Uterus (tissue), 4 donors: Measurements from ENCODE around the gene TMEM51. TPM values are rescaled to one million over a fixed set of nuclear protein-coding genes. Genes with fewer than 3 reads are reported as not detected.
"Not testable (repeated sequence)": the region's sequence is repeated elsewhere in the genome, so short reads cannot be mapped to it uniquely, and the experiment has no call there.

ENCODE experiments used
- DNase-seq, 2 donors: peaks; one replicate each; pipeline ENCODE4 v3.0.0-alpha.2; 2019 to 2020
- H3K27ac ChIP-seq, 2 donors: fragments of 200-600 bp; sonication (generic); 1 replicate in 1 of 2; 2 replicates in 1 of 2; pipeline ENCODE4 v1.5.1; 2016 to 2018
- H3K27me3 ChIP-seq, 2 donors: fragments of 200-600 bp; sonication (generic); one replicate each; pipeline ENCODE4 v1.5.1; 2018 to 2019; ENCODE audit warnings: control low read depth in 1 of 2
- H3K36me3 ChIP-seq, 2 donors: fragments of 200-600 bp; sonication (generic); one replicate each; pipeline ENCODE4 v1.5.1; 2019; ENCODE audit warnings: control low read depth in 1 of 2
- H3K4me1 ChIP-seq, 2 donors: fragments of 200-600 bp; sonication (generic); one replicate each; pipeline ENCODE4 v1.5.1; 2018 to 2019; ENCODE audit warnings: control low read depth in 1 of 2
- H3K4me3 ChIP-seq, 2 donors: fragments of 200-600 bp; sonication (generic); 1 replicate in 1 of 2; 2 replicates in 1 of 2; pipeline ENCODE4 v1.5.1; 2018 to 2019; ENCODE audit warnings: mild to moderate bottlenecking in 1 of 2
- H3K9me3 ChIP-seq, 2 donors: fragments of 200-600 bp; sonication (generic); one replicate each; pipeline ENCODE4 v1.5.1; 2019; ENCODE audit warnings: control low read depth in 1 of 2
- POLR2A ChIP-seq, 2 donors: fragments of 450-650 bp; IDR thresholded peaks; one replicate each; pipeline ENCODE4 v1.6.1; 2016; ENCODE audit warnings: antibody characterized with exemption in 2 of 2, mild to moderate bottlenecking in 1 of 2, moderate library complexity in 1 of 2
- intact Hi-C: fragments of 100-400 bp; cut with DNase I; formaldehyde crosslinking; loops from one replicate; pipeline ENCODE4 v1.15.1; 2023; ENCODE audit warnings: low total_unique reads
- total RNA-seq, 4 donors: library from RNA; depleted of rRNA in 3 of 4; stranded (reverse); fragments of >200 nt in 3 of 4; gene quantifications; one replicate each; pipeline versions ENCODE4 v1.1.0 to v1.2.4, GENCODE V29; 2014 to 2023
- TF ChIP-seq, protein P1 (sequence below), 4 experiments: fragments of 200-600 bp in 2 of 4; fragments of 450-650 bp in 2 of 4; sonication (generic) in 2 of 4; IDR thresholded peaks; one replicate each; pipeline ENCODE4 v1.5.1; 2016 to 2019; ENCODE audit warnings: antibody characterized with exemption in 4 of 4, mild to moderate bottlenecking in 2 of 4, moderate library complexity in 1 of 4
- donor health status: DM: yes; HTN: yes; CAD: no.

The TMEM51 gene
- total RNA-seq, 4 donors from 2014 or later: 1.3 to 45.0 (median 9.9) TPM

GRCh38 chr1:15134285-15134684, 19.3 kb upstream of the TMEM51 start:
- no peak overlapping the region for H3K27ac ChIP-seq
- no peaks in the 10 kb centered on the region for H3K36me3 ChIP-seq
- H3K4me1 ChIP-seq: no peaks in the 10 kb centered on the region
- intact Hi-C loops: no loop called here
- H3K9me3 ChIP-seq: no peaks in the 10 kb centered on the region
- no peak overlapping the region for H3K4me3 ChIP-seq
- no peaks in the 10 kb centered on the region for H3K27me3 ChIP-seq
- TF ChIP-seq POLR2A (IDR thresholded peaks at IDR 0.05): no peak
- TF ChIP-seq, protein P1, sequence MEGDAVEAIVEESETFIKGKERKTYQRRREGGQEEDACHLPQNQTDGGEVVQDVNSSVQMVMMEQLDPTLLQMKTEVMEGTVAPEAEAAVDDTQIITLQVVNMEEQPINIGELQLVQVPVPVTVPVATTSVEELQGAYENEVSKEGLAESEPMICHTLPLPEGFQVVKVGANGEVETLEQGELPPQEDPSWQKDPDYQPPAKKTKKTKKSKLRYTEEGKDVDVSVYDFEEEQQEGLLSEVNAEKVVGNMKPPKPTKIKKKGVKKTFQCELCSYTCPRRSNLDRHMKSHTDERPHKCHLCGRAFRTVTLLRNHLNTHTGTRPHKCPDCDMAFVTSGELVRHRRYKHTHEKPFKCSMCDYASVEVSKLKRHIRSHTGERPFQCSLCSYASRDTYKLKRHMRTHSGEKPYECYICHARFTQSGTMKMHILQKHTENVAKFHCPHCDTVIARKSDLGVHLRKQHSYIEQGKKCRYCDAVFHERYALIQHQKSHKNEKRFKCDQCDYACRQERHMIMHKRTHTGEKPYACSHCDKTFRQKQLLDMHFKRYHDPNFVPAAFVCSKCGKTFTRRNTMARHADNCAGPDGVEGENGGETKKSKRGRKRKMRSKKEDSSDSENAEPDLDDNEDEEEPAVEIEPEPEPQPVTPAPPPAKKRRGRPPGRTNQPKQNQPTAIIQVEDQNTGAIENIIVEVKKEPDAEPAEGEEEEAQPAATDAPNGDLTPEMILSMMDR (IDR thresholded peaks at IDR 0.05): no peak
- DNase-seq: no peak

DNA sequence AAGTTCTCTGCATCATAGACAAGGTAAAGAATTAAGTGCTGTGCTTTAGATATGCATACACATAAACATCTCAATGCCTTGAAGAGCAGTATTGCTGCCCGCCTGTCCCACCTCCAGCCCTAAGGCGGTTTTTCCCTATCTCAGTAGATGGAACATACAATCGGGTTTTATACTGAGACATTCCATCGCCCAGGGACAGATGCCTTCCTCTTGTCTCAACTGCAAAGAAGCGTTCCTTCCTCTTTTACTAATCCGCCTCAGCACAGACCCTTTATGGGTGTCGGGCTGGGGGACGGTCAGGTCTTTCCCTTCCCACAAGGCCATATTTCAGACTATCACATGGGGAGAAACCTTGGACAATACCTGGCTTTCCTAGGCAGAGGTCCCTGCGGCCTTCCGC, 17.9 kb upstream of the TMEM51 start:
- H3K9me3 ChIP-seq, DNase-seq, H3K36me3 ChIP-seq, H3K4me1 ChIP-seq, intact Hi-C loops, H3K27me3 ChIP-seq, H3K27ac ChIP-seq, H3K4me3 ChIP-seq: not testable (repeated sequence)

DNA sequence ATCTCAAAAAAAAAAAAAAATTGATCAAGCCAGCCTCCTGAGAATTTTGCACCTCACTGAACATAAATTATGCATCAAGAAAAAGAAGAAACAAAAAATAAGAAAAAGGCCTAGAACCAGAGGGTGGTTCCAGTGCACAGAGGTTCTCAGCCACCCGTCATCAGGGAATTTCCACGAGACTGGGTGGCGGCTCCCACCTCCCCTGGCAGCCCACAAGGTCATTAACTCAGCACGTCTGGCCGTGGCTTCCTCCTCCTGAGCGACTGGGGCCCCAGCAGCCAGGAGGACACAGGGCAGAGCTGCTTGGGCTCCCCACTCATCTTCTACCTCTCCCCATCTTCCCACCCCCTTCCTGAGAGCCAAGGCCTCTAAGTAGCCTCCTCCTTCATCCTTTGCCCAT, 15.7 kb upstream of the TMEM51 start:
- TF ChIP-seq POLR2A (IDR thresholded peaks at IDR 0.05): no peak
- TF ChIP-seq, protein P1 (IDR thresholded peaks at IDR 0.05): no peak
- Histone ChIP-seq H3K9me3 (no peaks in the 10 kb centered on the region), H3K36me3 (no peaks in the 10 kb centered on the region), H3K4me3 (no peak overlapping the region), H3K27me3 (no peaks in the 10 kb centered on the region), H3K27ac (no peak overlapping the region), H3K4me1 (no peaks in the 10 kb centered on the region)
- no peak for DNase-seq
- intact Hi-C loops: no loop called here

DNA sequence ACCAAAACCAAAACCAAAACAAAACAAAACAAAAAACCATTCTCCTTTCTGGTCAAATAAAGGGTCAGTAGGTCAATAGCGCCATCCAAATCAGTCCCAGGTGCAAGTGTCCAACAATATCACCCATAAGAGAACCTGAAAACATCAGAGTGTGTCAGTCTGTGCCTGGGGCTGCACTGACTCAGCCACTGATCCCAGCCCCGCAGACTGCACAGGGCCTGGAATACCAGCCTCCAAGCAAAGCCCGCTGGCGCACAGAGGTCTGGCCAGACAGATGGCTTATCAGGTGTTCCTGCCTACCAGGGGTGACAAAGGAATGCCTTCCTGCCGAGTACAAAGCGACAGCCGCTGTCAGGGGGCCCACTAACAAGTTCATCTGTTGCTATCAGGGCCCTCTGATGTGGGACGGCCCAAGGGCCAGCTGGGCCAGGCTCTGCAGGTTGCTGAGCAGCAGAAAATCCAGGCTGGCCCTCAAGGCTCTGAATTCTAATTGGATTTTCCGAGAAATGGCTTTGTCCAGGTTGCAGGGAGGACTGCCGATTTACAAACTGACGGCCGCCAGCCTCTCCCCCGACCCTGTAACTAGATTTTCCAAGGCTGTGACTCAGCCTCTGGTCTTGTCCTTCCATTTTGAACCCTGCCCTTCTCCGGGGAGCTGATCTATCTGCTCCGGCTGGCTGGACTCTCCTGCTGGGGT, 13.7 kb upstream of the TMEM51 start:
- no peaks in the 10 kb centered on the region for H3K36me3 ChIP-seq
- H3K27me3 ChIP-seq: no peaks in the 10 kb centered on the region
- TF ChIP-seq, protein P1 (IDR thresholded peaks at IDR 0.05): no peak
- no peak for TF ChIP-seq POLR2A (IDR thresholded peaks at IDR 0.05)
- no peak for DNase-seq
- intact Hi-C loops: no loop called here
- no peak overlapping the region for H3K4me3 ChIP-seq
- no peak overlapping the region for H3K27ac ChIP-seq
- no peaks in the 10 kb centered on the region for H3K9me3 ChIP-seq
- no peaks in the 10 kb centered on the region for H3K4me1 ChIP-seq

DNA sequence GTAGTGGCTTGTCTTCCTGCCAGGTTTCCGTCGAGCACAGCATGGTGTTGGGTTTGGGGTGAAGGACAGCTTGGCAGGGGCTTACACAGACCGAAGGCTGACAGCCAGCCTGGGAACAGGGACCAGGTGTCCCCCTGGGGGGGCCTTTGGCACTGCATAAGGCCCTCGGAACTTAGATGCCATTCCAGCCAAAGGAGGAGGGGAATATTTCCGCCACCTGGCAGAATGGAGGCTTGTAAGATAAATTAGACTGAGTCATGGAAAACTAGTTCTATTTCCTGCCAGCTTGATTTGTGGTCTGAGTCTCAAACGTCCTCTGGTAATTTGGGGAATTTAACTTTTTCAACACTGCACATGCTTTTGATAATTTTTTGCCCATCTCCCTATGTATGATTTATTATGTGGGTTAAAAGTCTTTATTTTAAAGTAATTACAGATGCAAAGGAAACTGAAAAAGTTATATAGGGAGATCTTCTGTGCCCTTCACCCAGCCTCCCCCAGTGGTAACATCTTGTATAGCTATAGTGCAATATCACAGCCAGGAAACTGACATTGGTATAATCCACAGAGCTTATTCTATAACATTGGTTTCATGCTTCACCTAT, 11.5 kb upstream of the TMEM51 start:
- DNase-seq: no peak
- Histone ChIP-seq H3K4me1 (no peaks in the 10 kb centered on the region), H3K9me3 (no peaks in the 10 kb centered on the region), H3K36me3 (no peaks in the 10 kb centered on the region), H3K4me3 (no peak overlapping the region), H3K27me3 (no peaks in the 10 kb centered on the region), H3K27ac (no peak overlapping the region)
- intact Hi-C loops: no loop called here
- TF ChIP-seq, protein P1 (IDR thresholded peaks at IDR 0.05): no peak
- no peak for TF ChIP-seq POLR2A (IDR thresholded peaks at IDR 0.05)
